ENCODE data around the gene RNF214.

DNA sequence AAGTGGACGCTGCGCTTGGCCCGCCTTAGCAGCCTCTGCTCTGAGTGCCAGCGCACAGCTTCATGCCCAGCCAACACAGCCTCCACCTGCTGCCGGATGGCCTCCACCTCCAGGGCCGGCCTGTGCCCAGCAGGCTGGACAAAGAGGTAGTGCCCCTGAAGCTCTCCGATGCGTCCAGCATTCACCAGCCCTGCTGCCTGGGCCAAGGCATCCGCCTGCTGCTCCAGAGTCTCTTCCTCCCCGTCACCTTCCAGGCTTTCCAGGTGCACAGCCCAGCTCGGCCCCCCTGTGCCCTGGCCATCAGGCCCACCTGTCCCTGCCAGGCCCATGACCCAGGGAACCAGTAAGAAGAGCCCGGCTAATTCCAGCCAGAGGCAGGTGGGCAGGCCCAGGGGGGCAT, 3.1 kb upstream of the RNF214 start:
- TF ChIP-seq CTCF (conservative IDR thresholded peaks at IDR 0.05; ENCODE audit: low read depth, low read length) (no peak), RAD21 (IDR thresholded peaks at IDR 0.05; ENCODE audit: low read length) (no peak), BHLHE40 (IDR thresholded peaks at IDR 0.05; ENCODE audit: low read depth, low read length) (no peak), SMC3 (IDR thresholded peaks at IDR 0.05; ENCODE audit: low read depth, low read length) (no peak), MXI1 (IDR thresholded peaks at IDR 0.05; ENCODE audit: borderline replicate concordance, low read depth, low read length) (no peak), CEBPB (IDR thresholded peaks at IDR 0.05; ENCODE audit: low read depth, low read length) (no peak), POLR2A (IDR thresholded peaks at IDR 0.05; ENCODE audit: low read depth, low read length) (no peak)
- TF ChIP-seq, protein P1, sequence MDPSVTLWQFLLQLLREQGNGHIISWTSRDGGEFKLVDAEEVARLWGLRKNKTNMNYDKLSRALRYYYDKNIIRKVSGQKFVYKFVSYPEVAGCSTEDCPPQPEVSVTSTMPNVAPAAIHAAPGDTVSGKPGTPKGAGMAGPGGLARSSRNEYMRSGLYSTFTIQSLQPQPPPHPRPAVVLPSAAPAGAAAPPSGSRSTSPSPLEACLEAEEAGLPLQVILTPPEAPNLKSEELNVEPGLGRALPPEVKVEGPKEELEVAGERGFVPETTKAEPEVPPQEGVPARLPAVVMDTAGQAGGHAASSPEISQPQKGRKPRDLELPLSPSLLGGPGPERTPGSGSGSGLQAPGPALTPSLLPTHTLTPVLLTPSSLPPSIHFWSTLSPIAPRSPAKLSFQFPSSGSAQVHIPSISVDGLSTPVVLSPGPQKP (IDR thresholded peaks at IDR 0.05; ENCODE audit: borderline replicate concordance, low read depth, low read length): no peak
